NCI-H187 treated with DMSO at 0.1 percent for 48 hours (cell line): ENCODE data around the gene RANBP17.

ENCODE experiments used
- DNase-seq: peaks from one replicate; lab custom pipeline; 2025; lab: John Stamatoyannopoulos, UW

RANBP17 gene

GRCh38 chr5:171092194-171092593, 230.4 kb downstream of the RANBP17 start:
- no peak for DNase-seq

GRCh38 chr5:171093598-171093997, 231.8 kb downstream of the RANBP17 start:
- no peak for DNase-seq

GRCh38 chr5:171094356-171094755, 232.5 kb downstream of the RANBP17 start:
- no peak for DNase-seq

GRCh38 chr5:171102877-171103610, 241.2 kb downstream of the RANBP17 start:
- no peak for DNase-seq

GRCh38 chr5:171107669-171108068, 245.9 kb downstream of the RANBP17 start:
- DNase-seq, result no peak

- DNase-seq, result no peak
Observed at GRCh38 chr5:171115519-171115918, 253.7 kb downstream of the RANBP17 start.

- DNase-seq, result no peak
Observed at GRCh38 chr5:171116719-171117118, 254.9 kb downstream of the RANBP17 start.

GRCh38 chr5:171120986-171121622, 259.3 kb downstream of the RANBP17 start:
- no peak for DNase-seq

GRCh38 chr5:171121638-171122037, 259.8 kb downstream of the RANBP17 start:
- DNase-seq, result no peak

- no peak for DNase-seq
Observed at GRCh38 chr5:171122372-171122771, 260.6 kb downstream of the RANBP17 start.

- DNase-seq, result no peak
Observed at GRCh38 chr5:171123417-171123816, 261.6 kb downstream of the RANBP17 start.

- no peak for DNase-seq
Observed at GRCh38 chr5:171127314-171127713, 265.5 kb downstream of the RANBP17 start.

GRCh38 chr5:171128136-171128535, 266.3 kb downstream of the RANBP17 start:
- DNase-seq, result no peak

GRCh38 chr5:171129308-171129707, 267.5 kb downstream of the RANBP17 start:
- DNase-seq, result no peak

GRCh38 chr5:171131497-171131896, 269.7 kb downstream of the RANBP17 start:
- no peak for DNase-seq

- no peak for DNase-seq
Observed at GRCh38 chr5:171137768-171138525, 276.1 kb downstream of the RANBP17 start.

- no peak for DNase-seq
Observed at GRCh38 chr5:171139227-171139626, 277.4 kb downstream of the RANBP17 start.

- DNase-seq, result no peak
Observed at GRCh38 chr5:171142617-171143016, 280.8 kb downstream of the RANBP17 start.

GRCh38 chr5:171143171-171143570, 281.4 kb downstream of the RANBP17 start:
- DNase-seq, result no peak

- no peak for DNase-seq
Observed at GRCh38 chr5:171143926-171144325, 282.1 kb downstream of the RANBP17 start.

GRCh38 chr5:171149333-171149732, 287.5 kb downstream of the RANBP17 start:
- DNase-seq, result no peak

GRCh38 chr5:171149772-171150171, 288.0 kb downstream of the RANBP17 start:
- DNase-seq, result no peak

- no peak for DNase-seq
Observed at GRCh38 chr5:171152382-171152781, 290.6 kb downstream of the RANBP17 start.
